ENCODE results near the gene TSHZ3.

TSHZ3 gene

GRCh38 chr19:31255174-31255799, 93.9 kb downstream of the TSHZ3 start:
- Mint-ChIP-seq H3K4me1 (ENCODE audit: low read depth) (peaks cover 3% of the 10 kb centered on the region), H3K4me3 (no peak overlapping the region), H3K27me3 (ENCODE audit: low read depth) (peaks cover 8% of the 10 kb centered on the region), H3K9me3 (no peaks in the 10 kb centered on the region), H3K36me3 (ENCODE audit: low read depth) (no peaks in the 10 kb centered on the region), H3K27ac (no peak overlapping the region)

- no peak overlapping the region for H3K27ac Mint-ChIP-seq
- H3K4me1 Mint-ChIP-seq (ENCODE audit: low read depth) = peaks cover 3% of the 10 kb centered on the region
- no peaks in the 10 kb centered on the region for H3K9me3 Mint-ChIP-seq
- H3K4me3 Mint-ChIP-seq = no peak overlapping the region
- no peaks in the 10 kb centered on the region for H3K36me3 Mint-ChIP-seq (ENCODE audit: low read depth)
- peaks cover 3% of the 10 kb centered on the region for H3K27me3 Mint-ChIP-seq (ENCODE audit: low read depth)
These were observed 94.6 kb downstream of the TSHZ3 start for GRCh38 chr19:31254611-31255010.

GRCh38 chr19:31254180-31254551, 95.1 kb downstream of the TSHZ3 start:
- Mint-ChIP-seq H3K27ac (no peak overlapping the region), H3K27me3 (ENCODE audit: low read depth) (peaks cover 3% of the 10 kb centered on the region), H3K36me3 (ENCODE audit: low read depth) (no peaks in the 10 kb centered on the region), H3K4me1 (ENCODE audit: low read depth) (peaks cover 3% of the 10 kb centered on the region), H3K9me3 (no peaks in the 10 kb centered on the region), H3K4me3 (no peak overlapping the region)

- Mint-ChIP-seq H3K27ac (no peak overlapping the region), H3K4me3 (no peak overlapping the region), H3K27me3 (ENCODE audit: low read depth) (peaks cover 3% of the 10 kb centered on the region)
These were observed 95.6 kb downstream of the TSHZ3 start for GRCh38 chr19:31253526-31254179.

GRCh38 chr19:31252441-31252840, 96.8 kb downstream of the TSHZ3 start:
- Mint-ChIP-seq H3K4me1 (ENCODE audit: low read depth) (peaks cover 3% of the 10 kb centered on the region), H3K27me3 (ENCODE audit: low read depth) (peaks cover 9% of the 10 kb centered on the region), H3K27ac (no peak overlapping the region), H3K36me3 (ENCODE audit: low read depth) (no peaks in the 10 kb centered on the region), H3K4me3 (no peak overlapping the region), H3K9me3 (no peaks in the 10 kb centered on the region)

More at GRCh38 chr19:31253526-31254179, 95.6 kb downstream of the TSHZ3 start:
- Mint-ChIP-seq H3K36me3 (ENCODE audit: low read depth) (no peaks in the 10 kb centered on the region), H3K9me3 (no peaks in the 10 kb centered on the region), H3K4me1 (ENCODE audit: low read depth) (peaks cover 3% of the 10 kb centered on the region)

GRCh38 chr19:31249217-31249616, 100.0 kb downstream of the TSHZ3 start:
- peaks cover 12% of the 10 kb centered on the region for H3K27me3 Mint-ChIP-seq (ENCODE audit: low read depth)
- H3K27ac Mint-ChIP-seq = no peak overlapping the region
- no peaks in the 10 kb centered on the region for H3K36me3 Mint-ChIP-seq (ENCODE audit: low read depth)
- H3K9me3 Mint-ChIP-seq = no peaks in the 10 kb centered on the region
- H3K4me1 Mint-ChIP-seq (ENCODE audit: low read depth) = no peaks in the 10 kb centered on the region
- no peak overlapping the region for H3K4me3 Mint-ChIP-seq

- H3K36me3 Mint-ChIP-seq (ENCODE audit: low read depth) = no peaks in the 10 kb centered on the region
- peaks cover 34% of the 10 kb centered on the region for H3K27me3 Mint-ChIP-seq (ENCODE audit: low read depth)
- no peak overlapping the region for H3K27ac Mint-ChIP-seq
- H3K4me1 Mint-ChIP-seq (ENCODE audit: low read depth) = no peaks in the 10 kb centered on the region
- no peaks in the 10 kb centered on the region for H3K9me3 Mint-ChIP-seq
- no peak overlapping the region for H3K4me3 Mint-ChIP-seq
These were observed 113.4 kb downstream of the TSHZ3 start for GRCh38 chr19:31235806-31236205.

GRCh38 chr19:31233295-31233800, 115.9 kb downstream of the TSHZ3 start:
- H3K9me3 Mint-ChIP-seq = no peaks in the 10 kb centered on the region
- H3K4me1 Mint-ChIP-seq (ENCODE audit: low read depth) = no peaks in the 10 kb centered on the region
- H3K27me3 Mint-ChIP-seq (ENCODE audit: low read depth) = peaks cover 44% of the 10 kb centered on the region
- H3K27ac Mint-ChIP-seq = no peak overlapping the region
- H3K4me3 Mint-ChIP-seq = no peak overlapping the region
- no peaks in the 10 kb centered on the region for H3K36me3 Mint-ChIP-seq (ENCODE audit: low read depth)

GRCh38 chr19:31232871-31233270, 116.4 kb downstream of the TSHZ3 start:
- peaks cover 44% of the 10 kb centered on the region for H3K27me3 Mint-ChIP-seq (ENCODE audit: low read depth)
- H3K9me3 Mint-ChIP-seq = no peaks in the 10 kb centered on the region
- H3K4me1 Mint-ChIP-seq (ENCODE audit: low read depth) = no peaks in the 10 kb centered on the region
- no peaks in the 10 kb centered on the region for H3K36me3 Mint-ChIP-seq (ENCODE audit: low read depth)
- no peak overlapping the region for H3K27ac Mint-ChIP-seq
- H3K4me3 Mint-ChIP-seq = no peak overlapping the region

- Mint-ChIP-seq H3K4me3 (no peak overlapping the region), H3K36me3 (ENCODE audit: low read depth) (no peaks in the 10 kb centered on the region), H3K27ac (no peak overlapping the region), H3K27me3 (ENCODE audit: low read depth) (peaks cover 44% of the 10 kb centered on the region), H3K4me1 (ENCODE audit: low read depth) (no peaks in the 10 kb centered on the region), H3K9me3 (no peaks in the 10 kb centered on the region)
These were observed 117.1 kb downstream of the TSHZ3 start for GRCh38 chr19:31232180-31232579.

GRCh38 chr19:31231237-31231636, 118.0 kb downstream of the TSHZ3 start:
- H3K9me3 Mint-ChIP-seq = peaks cover under 1% of the 10 kb centered on the region
- peaks cover 39% of the 10 kb centered on the region for H3K27me3 Mint-ChIP-seq (ENCODE audit: low read depth)
- no peaks in the 10 kb centered on the region for H3K36me3 Mint-ChIP-seq (ENCODE audit: low read depth)
- no peaks in the 10 kb centered on the region for H3K4me1 Mint-ChIP-seq (ENCODE audit: low read depth)
- H3K27ac Mint-ChIP-seq = no peak overlapping the region
- no peak overlapping the region for H3K4me3 Mint-ChIP-seq

GRCh38 chr19:31226151-31226935, 122.9 kb downstream of the TSHZ3 start:
- no peak overlapping the region for H3K4me3 Mint-ChIP-seq
- H3K27ac Mint-ChIP-seq = no peak overlapping the region
- peaks cover 16% of the 10 kb centered on the region for H3K9me3 Mint-ChIP-seq
- H3K4me1 Mint-ChIP-seq (ENCODE audit: low read depth) = peaks cover 4% of the 10 kb centered on the region
- H3K36me3 Mint-ChIP-seq (ENCODE audit: low read depth) = peaks cover 2% of the 10 kb centered on the region
- peaks cover 13% of the 10 kb centered on the region for H3K27me3 Mint-ChIP-seq (ENCODE audit: low read depth)
